Endothelial cell of umbilical vein (primary cell): ENCODE measurements around the gene FMO1. TPM values are rescaled to one million over a fixed set of nuclear protein-coding genes. Genes with fewer than 3 reads are reported as not detected.

Source experiments
- BruUV-seq: library from RNA; stranded (reverse); fragments of 400-500 nt; replicated peaks from 2 replicates; lab custom pipeline; 2021; lab: Mats Ljungman, UMichigan
- CTCF ChIA-PET: fragments of 300-600, 350-600 bp; sonication (Branson Sonifier 250); formaldehyde crosslinking; loops from one replicate; lab custom pipeline; 2021; ENCODE audit warnings: antibody characterized with exemption, inconsistent platforms; lab: Charles Lee
- POLR2A ChIA-PET: fragments of 300-600, 350-600 bp; sonication (Branson Sonifier 250); formaldehyde crosslinking; loops from one replicate; lab custom pipeline; 2021; ENCODE audit warnings: antibody characterized with exemption, inconsistent platforms; lab: Charles Lee
- DNase-seq: peaks from one replicate; pipeline ENCODE4 v3.0.0-alpha.2; 2011; ENCODE audit warnings: low read depth, low spot score
- FAIRE-seq: peaks from 2 replicates; lab custom pipeline; 2011; peaks lifted over from hg19 to GRCh38; lab: Jason Lieb, UNC
- H2AFZ ChIP-seq: 2 replicates; pipeline ENCODE4 v1.6.0; 2012; ENCODE audit warnings: low read depth, low read length, control low read depth, inconsistent platforms
- H3K27ac ChIP-seq: 2 replicates; pipeline ENCODE4 v1.5.1; 2011; ENCODE audit warnings: low read depth, mild to moderate bottlenecking, control low read depth, low read length, moderate library complexity; ENCODE audit not compliant: insufficient read depth
- H3K27me3 ChIP-seq, 2 experiments: 2 replicates each; pipeline versions ENCODE4 v1.6.0 to v1.6.1; 2011; ENCODE audit warnings: low read length in 2 of 2, mixed read lengths in 1 of 2; ENCODE audit not compliant: control insufficient read depth in 2 of 2, insufficient read depth in 2 of 2
- H3K36me3 ChIP-seq, 2 experiments: 2 replicates in 1 of 2; 3 replicates in 1 of 2; pipeline ENCODE4 v1.5.1; 2011; ENCODE audit warnings: low read length in 2 of 2, mild to moderate bottlenecking in 1 of 2, moderate library complexity in 1 of 2; ENCODE audit not compliant: control insufficient read depth in 2 of 2, insufficient read depth in 2 of 2; ENCODE audit errors: extremely low read depth in 1 of 2
- H3K4me1 ChIP-seq: 3 replicates; pipeline ENCODE4 v1.5.1; 2011; ENCODE audit warnings: mild to moderate bottlenecking, low read length; ENCODE audit not compliant: control insufficient read depth, insufficient read depth; ENCODE audit errors: extremely low read depth
- H3K4me2 ChIP-seq: 2 replicates; pipeline ENCODE4 v1.6.1; 2011; ENCODE audit warnings: low read length, control low read depth, mixed read lengths; ENCODE audit not compliant: insufficient read depth
- H3K4me3 ChIP-seq, 3 experiments: fragments of 200-600 bp in 1 of 3; sonication (generic), shearing (Covaris generic) in 1 of 3; replicated peaks in 1 of 3; 2 replicates each; pipeline ENCODE4 v1.5.1; 2011 to 2016; ENCODE audit warnings: control low read depth in 3 of 3, low read length in 3 of 3, mild to moderate bottlenecking in 2 of 3, inconsistent platforms in 1 of 3, low read depth in 1 of 3, moderate library complexity in 1 of 3; ENCODE audit not compliant: insufficient read depth in 1 of 3
- H3K79me2 ChIP-seq: 2 replicates; pipeline ENCODE4 v1.6.0; 2012; ENCODE audit warnings: low read length, inconsistent platforms; ENCODE audit not compliant: control insufficient read depth, insufficient read depth
- H3K9ac ChIP-seq: replicated peaks from 2 replicates; pipeline ENCODE3; 2011; ENCODE audit warnings: low read length, control low read depth; ENCODE audit not compliant: insufficient read depth; ENCODE audit errors: extremely low read depth
- H3K9me1 ChIP-seq: replicated peaks from 3 replicates; pipeline ENCODE4 v1.6.0; 2011; ENCODE audit warnings: mild to moderate bottlenecking, low read length; ENCODE audit not compliant: control insufficient read depth, insufficient read depth; ENCODE audit errors: extremely low read depth
- H3K9me3 ChIP-seq: replicated peaks from 2 replicates; pipeline ENCODE4 v1.5.1; 2012; ENCODE audit warnings: low read length, inconsistent platforms; ENCODE audit not compliant: control insufficient read depth, insufficient read depth
- H4K20me1 ChIP-seq: replicated peaks from 2 replicates; pipeline ENCODE3; 2011; ENCODE audit warnings: mild to moderate bottlenecking, low read length; ENCODE audit not compliant: control insufficient read depth, insufficient read depth; ENCODE audit errors: extremely low read depth
- EZH2 ChIP-seq: IDR thresholded peaks from 2 replicates; pipeline ENCODE4 v1.6.1; 2012; ENCODE audit warnings: borderline replicate concordance, low read depth, mild to moderate bottlenecking, moderate library complexity, low read length, inconsistent platforms; ENCODE audit not compliant: severe bottlenecking
- FOS ChIP-seq: IDR thresholded peaks from 2 replicates; pipeline ENCODE4 v1.6.1; 2011; ENCODE audit warnings: mild to moderate bottlenecking, low read length, moderate library complexity, borderline replicate concordance; ENCODE audit not compliant: insufficient read depth
- GATA2 ChIP-seq: IDR thresholded peaks from 2 replicates; pipeline ENCODE4 v1.7.0; 2011; ENCODE audit warnings: low read depth, mild to moderate bottlenecking, moderate library complexity, mixed read lengths, low read length; ENCODE audit not compliant: insufficient read length, insufficient read depth
- JUN ChIP-seq: IDR thresholded peaks from 2 replicates; pipeline ENCODE4 v1.6.1; 2011; ENCODE audit warnings: borderline replicate concordance, low read depth; ENCODE audit not compliant: insufficient read length, insufficient read depth
- MYC ChIP-seq: IDR thresholded peaks from one replicate; pipeline ENCODE4 v1.6.1; 2011; ENCODE audit warnings: mild to moderate bottlenecking, low read depth, low read length
- POLR2A ChIP-seq: IDR thresholded peaks from 2 replicates; pipeline ENCODE4 v1.6.1; 2012; ENCODE audit warnings: low read depth, mild to moderate bottlenecking, control low read depth, low read length
- POLR2AphosphoS5 ChIP-seq: IDR thresholded peaks from 2 replicates; pipeline ENCODE4 v1.6.1; 2012; ENCODE audit warnings: low read depth, mild to moderate bottlenecking, control low read depth, low read length, moderate library complexity; ENCODE audit not compliant: insufficient read depth
- dilution Hi-C: fragments of 300-500 bp; cut with MboI; formaldehyde crosslinking; loops from one replicate; pipeline ENCODE4 v1.15.0; 2019; ENCODE audit warnings: low sequenced_read_pairs; ENCODE audit not compliant: extremely low pct_ligation_motif_present
- intact Hi-C: fragments of 100-400 bp; cut with micrococcal nuclease; formaldehyde crosslinking; loops from one replicate; pipeline ENCODE4 v1.10.0; 2022
- polyA plus RNA-seq, 4 experiments: library from polyadenylated mRNA; depleted of rRNA in 3 of 4; stranded (reverse) in 3 of 4; unstranded in 1 of 4; fragments of >200 nt; gene quantifications; 2 replicates each; pipeline versions ENCODE4 v1.2.1 to v1.2.3, GENCODE V29; 2011 to 2012; ENCODE audit warnings: missing spikeins in 1 of 4
- total RNA-seq: library from RNA; stranded (reverse); gene quantifications from 2 replicates; pipeline ENCODE4 v1.2.3, GENCODE V29; 2021
- TF ChIP-seq, protein P1 (sequence below), 2 donors: IDR thresholded peaks; 1 replicate in 1 of 2; 2 replicates in 1 of 2; pipeline ENCODE4 v1.5.1; 2011; ENCODE audit warnings: low read length in 2 of 2, mild to moderate bottlenecking in 2 of 2, moderate library complexity in 2 of 2, control low read depth in 1 of 2, inconsistent platforms in 1 of 2, low read depth in 1 of 2; ENCODE audit not compliant: insufficient read depth in 1 of 2; ENCODE audit errors: extremely low read depth in 1 of 2
- TF ChIP-seq, protein P2 (sequence below): IDR thresholded peaks from 2 replicates; pipeline ENCODE4 v1.6.1; 2011; ENCODE audit not compliant: insufficient read depth, insufficient read length

FMO1 gene
- total and polyA plus RNA-seq, 2 donors (not counting 3 experiments of a cell fraction or from before 2014, with no cell fraction given), result not detected

DNA sequence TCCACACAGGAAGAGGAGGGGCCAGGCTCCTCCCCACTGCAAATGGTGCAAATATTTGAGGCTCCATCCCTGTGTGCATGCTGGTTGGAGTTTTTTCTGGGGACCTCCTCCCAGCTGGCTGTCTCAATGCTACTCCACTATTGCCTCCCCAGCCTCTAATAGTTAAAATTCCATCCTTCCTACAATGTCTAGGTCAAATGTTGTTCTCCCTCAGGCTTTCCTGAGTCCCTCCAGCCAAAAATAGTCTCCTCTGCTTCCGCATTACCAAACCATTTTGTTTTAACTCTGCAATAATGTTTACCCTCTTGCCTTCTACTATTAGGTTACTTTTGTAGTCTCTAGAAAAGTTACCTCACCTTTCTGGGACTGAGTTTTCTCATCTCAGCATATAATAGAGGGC is 29.6 kb upstream of the FMO1 start:
- H3K9ac ChIP-seq, result no peak overlapping the region
- no peaks in the 10 kb centered on the region for H3K79me2 ChIP-seq
- H3K27ac ChIP-seq, result no peak overlapping the region
- BruUV-seq, result no TSS peak
- ChIA-PET CTCF (interaction anchor here (1.4 kb wide), 1 partner anchor 27 kb away, joined by 4 read pairs; no protein-coding TSS in a partner anchor), POLR2A (no interaction called here)
- H2AFZ ChIP-seq, result no peak overlapping the region
- no peak overlapping the region for H3K4me2 ChIP-seq
- TF ChIP-seq, protein P1, sequence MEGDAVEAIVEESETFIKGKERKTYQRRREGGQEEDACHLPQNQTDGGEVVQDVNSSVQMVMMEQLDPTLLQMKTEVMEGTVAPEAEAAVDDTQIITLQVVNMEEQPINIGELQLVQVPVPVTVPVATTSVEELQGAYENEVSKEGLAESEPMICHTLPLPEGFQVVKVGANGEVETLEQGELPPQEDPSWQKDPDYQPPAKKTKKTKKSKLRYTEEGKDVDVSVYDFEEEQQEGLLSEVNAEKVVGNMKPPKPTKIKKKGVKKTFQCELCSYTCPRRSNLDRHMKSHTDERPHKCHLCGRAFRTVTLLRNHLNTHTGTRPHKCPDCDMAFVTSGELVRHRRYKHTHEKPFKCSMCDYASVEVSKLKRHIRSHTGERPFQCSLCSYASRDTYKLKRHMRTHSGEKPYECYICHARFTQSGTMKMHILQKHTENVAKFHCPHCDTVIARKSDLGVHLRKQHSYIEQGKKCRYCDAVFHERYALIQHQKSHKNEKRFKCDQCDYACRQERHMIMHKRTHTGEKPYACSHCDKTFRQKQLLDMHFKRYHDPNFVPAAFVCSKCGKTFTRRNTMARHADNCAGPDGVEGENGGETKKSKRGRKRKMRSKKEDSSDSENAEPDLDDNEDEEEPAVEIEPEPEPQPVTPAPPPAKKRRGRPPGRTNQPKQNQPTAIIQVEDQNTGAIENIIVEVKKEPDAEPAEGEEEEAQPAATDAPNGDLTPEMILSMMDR (IDR thresholded peaks at IDR 0.05; ENCODE audit: extremely low read depth in 1 of 2, insufficient read depth in 1 of 2, low read depth in 1 of 2, low read length in 2 of 2), result no peak
- TF ChIP-seq FOS (no peak), MYC (no peak), POLR2AphosphoS5 (no peak), JUN (no peak), EZH2 (no peak), GATA2 (no peak), POLR2A (no peak)
- TF ChIP-seq, protein P2, sequence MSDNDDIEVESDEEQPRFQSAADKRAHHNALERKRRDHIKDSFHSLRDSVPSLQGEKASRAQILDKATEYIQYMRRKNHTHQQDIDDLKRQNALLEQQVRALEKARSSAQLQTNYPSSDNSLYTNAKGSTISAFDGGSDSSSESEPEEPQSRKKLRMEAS, result no peak
- H3K27me3 ChIP-seq, result no peaks in the 10 kb centered on the region
- no peaks in the 10 kb centered on the region for H3K9me1 ChIP-seq
- no peak overlapping the region for H3K4me3 ChIP-seq
- no peaks in the 10 kb centered on the region for H3K36me3 ChIP-seq
- H3K4me1 ChIP-seq, result no peaks in the 10 kb centered on the region
- no peaks in the 10 kb centered on the region for H4K20me1 ChIP-seq
- intact Hi-C loops (no loop called here), dilution Hi-C loops (no loop called here)
- DNase-seq, result no peak
- H3K9me3 ChIP-seq, result no peaks in the 10 kb centered on the region
- no peak for FAIRE-seq
